Epithelial cell of proximal tubule (primary cell): Measurements from ENCODE around the gene SKOR1. TPM values are rescaled to one million over a fixed set of nuclear protein-coding genes. Genes with fewer than 3 reads are reported as not detected.

ENCODE experiments used
- DNase-seq: peaks from one replicate; pipeline ENCODE4 v3.0.0-alpha.2; 2011; ENCODE audit warnings: low read depth
- H3K4me3 ChIP-seq: 2 replicates; pipeline ENCODE4 v1.5.1; 2011; ENCODE audit warnings: low read depth, mild to moderate bottlenecking, low read length
- CTCF ChIP-seq: conservative IDR thresholded peaks from 2 replicates; pipeline ENCODE4 v1.5.1; 2012; ENCODE audit warnings: low read depth, mild to moderate bottlenecking, low read length
- total RNA-seq: library from RNA; depleted of rRNA; stranded (reverse); fragments of >200 nt; gene quantifications from 2 replicates; pipeline ENCODE4 v1.2.3, GENCODE V29; 2015

The SKOR1 gene
- total RNA-seq, 1 donor from 2014 or later, result not detected

- no peak for DNase-seq
- no peak for TF ChIP-seq CTCF
- H3K4me3 ChIP-seq, result no peak overlapping the region
Measured at GRCh38 chr15:67805008-67805665, 20.2 kb upstream of the SKOR1 start.

- DNase-seq, result peak; percentile 20
- TF ChIP-seq CTCF, result no peak
- no peak overlapping the region for H3K4me3 ChIP-seq
Measured at GRCh38 chr15:67805666-67806516, 19.4 kb upstream of the SKOR1 start.

- no peak for DNase-seq
- H3K4me3 ChIP-seq, result no peak overlapping the region
- TF ChIP-seq CTCF, result no peak
Measured at GRCh38 chr15:67806536-67806935, 18.8 kb upstream of the SKOR1 start.

GRCh38 chr15:67807141-67807540 lies 18.2 kb upstream of the SKOR1 start:
- DNase-seq, result no peak

GRCh38 chr15:67807836-67808235 lies 17.5 kb upstream of the SKOR1 start:
- DNase-seq, result no peak
- H3K4me3 ChIP-seq, result no peak overlapping the region
- TF ChIP-seq CTCF, result no peak

More at GRCh38 chr15:67807141-67807540, 18.2 kb upstream of the SKOR1 start:
- TF ChIP-seq CTCF, result no peak
- H3K4me3 ChIP-seq, result no peak overlapping the region

- TF ChIP-seq CTCF, result no peak
- DNase-seq, result no peak
Measured at GRCh38 chr15:67808821-67809220, 16.5 kb upstream of the SKOR1 start.

More at GRCh38 chr15:67808821-67809220, 16.5 kb upstream of the SKOR1 start:
- H3K4me3 ChIP-seq, result no peak overlapping the region
